ENCODE measurements around the gene LCORL.
"Not testable (repeated sequence)": the region's sequence is repeated elsewhere in the genome, so short reads cannot be mapped to it uniquely, and the experiment has no call there.

The LCORL gene

GRCh38 chr4:17850295-17850694 lies 171.3 kb downstream of the LCORL start:
- DNase-seq (ENCODE audit: low read depth): not testable (repeated sequence)

- DNase-seq (ENCODE audit: low read depth): no peak
Measured at GRCh38 chr4:17846266-17846665, 175.3 kb downstream of the LCORL start.

GRCh38 chr4:17823871-17824669 lies 197.5 kb downstream of the LCORL start:
- no peak for DNase-seq (ENCODE audit: low read depth)

GRCh38 chr4:17817027-17817426 lies 204.5 kb downstream of the LCORL start:
- no peak for DNase-seq (ENCODE audit: low read depth)

- DNase-seq (ENCODE audit: low read depth): no peak
Measured at GRCh38 chr4:17816142-17816541, 205.4 kb downstream of the LCORL start.

GRCh38 chr4:17814140-17814539 lies 207.4 kb downstream of the LCORL start:
- DNase-seq (ENCODE audit: low read depth): no peak

- DNase-seq (ENCODE audit: low read depth): no peak
Measured at GRCh38 chr4:17812801-17813200, 208.8 kb downstream of the LCORL start.

- no peak for DNase-seq (ENCODE audit: low read depth)
Measured at GRCh38 chr4:17812125-17812524, 209.4 kb downstream of the LCORL start.

- no peak for DNase-seq (ENCODE audit: low read depth)
Measured at GRCh38 chr4:17811078-17811603, 210.4 kb downstream of the LCORL start.

GRCh38 chr4:17810260-17811077 lies 211.1 kb downstream of the LCORL start, which contains the start of the genes DCAF16 and NCAPG:
Gene DCAF16, minus strand, starts transcription at chr4:17810757. Its CDS starts 6,616 bp downstream, at chr4:17804141.
Gene NCAPG, plus strand, starts transcription at chr4:17810979. Its CDS starts 99 bp downstream, at chr4:17811078.
- DNase-seq (ENCODE audit: low read depth): peak; percentile 99

- DNase-seq (ENCODE audit: low read depth): no peak
Measured at GRCh38 chr4:17809667-17810066, 211.9 kb downstream of the LCORL start.

- DNase-seq (ENCODE audit: low read depth): no peak
Measured at GRCh38 chr4:17807446-17807845, 214.1 kb downstream of the LCORL start.

GRCh38 chr4:17805580-17806155 lies 215.9 kb downstream of the LCORL start:
- no peak for DNase-seq (ENCODE audit: low read depth)

GRCh38 chr4:17797808-17798207 lies 223.7 kb downstream of the LCORL start:
- DNase-seq (ENCODE audit: low read depth): no peak

- DNase-seq (ENCODE audit: low read depth): no peak
Measured at GRCh38 chr4:17794730-17795129, 226.8 kb downstream of the LCORL start.

Data from stimulated activated CD8-positive, alpha-beta memory T cell treated with anti-CD3 and anti-CD28 coated beads, Interleukin-12 subunit alpha, Interleukin-12 subunit beta, amount 100 ng/mL, for 1 hour (primary cell).